Upper lobe of right lung (tissue), 1 donor: ENCODE measurements around the gene CGNL1. TPM values are rescaled to one million over a fixed set of nuclear protein-coding genes. Genes with fewer than 3 reads are reported as not detected.
A peak's percentile ranks its signal among the peaks of the same experiment; 100 is the strongest.

ENCODE experiments used
- ATAC-seq: fragments of 200-7000 bp; cut with Tn5 transposase; one replicate; pipeline ENCODE4 v1.9.1; 2020; ENCODE audit warnings: mild to moderate bottlenecking, moderate library complexity
- DNase-seq: peaks from one replicate; pipeline ENCODE4 v3.0.0-alpha.2; 2020
- H3K27ac ChIP-seq: fragments of 200-600 bp; one replicate; pipeline ENCODE4 v1.8.0; 2022
- H3K27me3 ChIP-seq: fragments of 200-600 bp; one replicate; pipeline ENCODE4 v1.8.0; 2022; ENCODE audit warnings: mild to moderate bottlenecking
- H3K36me3 ChIP-seq: fragments of 200-600 bp; one replicate; pipeline ENCODE4 v1.8.0; 2022
- H3K4me1 ChIP-seq: fragments of 200-600 bp; one replicate; pipeline ENCODE4 v1.8.0; 2022
- H3K4me3 ChIP-seq: fragments of 200-600 bp; one replicate; pipeline ENCODE4 v1.8.0; 2022; ENCODE audit warnings: mild to moderate bottlenecking
- H3K9me3 ChIP-seq: fragments of 200-600 bp; one replicate; pipeline ENCODE4 v1.8.0; 2022
- intact Hi-C: fragments of 100-400 bp; cut with DNase I; formaldehyde crosslinking; loops from one replicate; pipeline ENCODE4 v1.11.0; 2022
- total RNA-seq: library from RNA; stranded (reverse); fragmentation: NEBNext Ultra II Directional; extraction: Animal tissue kit (Norgen Biotek cat#: 25700); gene quantifications from one replicate; pipeline ENCODE4 v1.2.1, GENCODE V29; 2021
- TF ChIP-seq, protein P1 (sequence below): fragments of 200-600 bp; IDR thresholded peaks from one replicate; pipeline ENCODE4 v1.8.0; 2022; ENCODE audit warnings: antibody characterized with exemption
- donor health status: DM: no; HTN: yes; CAD: no; lungs with severe emphysema.

Gene CGNL1
- total RNA-seq, 1 donor from 2014 or later = 54.9 TPM

DNA sequence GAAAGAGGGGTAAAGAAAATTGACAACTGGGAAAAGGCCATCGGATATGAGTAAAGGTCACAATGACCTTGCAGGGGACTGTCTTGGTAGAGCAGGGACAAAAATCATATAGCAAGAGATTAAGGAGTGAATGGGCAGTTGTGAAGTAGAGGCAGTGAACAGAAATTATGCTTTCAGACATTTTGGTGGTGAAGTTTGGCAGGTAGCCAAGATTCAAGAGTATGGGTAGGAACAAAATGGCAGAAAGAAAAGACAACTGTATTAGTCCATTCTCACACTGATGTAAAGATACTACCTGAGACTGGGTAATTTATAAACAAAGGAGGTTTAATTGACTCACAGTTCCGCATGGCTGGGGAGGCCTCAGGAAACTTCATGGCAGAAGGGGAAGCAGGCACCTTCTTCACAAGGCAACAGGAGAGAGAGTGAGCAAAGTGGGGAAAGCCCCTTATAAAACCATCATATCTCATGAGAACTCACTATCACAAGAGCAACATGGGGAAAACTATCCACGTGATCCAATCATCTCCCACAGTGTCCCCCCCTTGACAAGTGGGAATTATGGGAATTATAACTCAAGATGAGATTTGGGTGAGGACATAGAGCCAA is 84.0 kb downstream of the CGNL1 start:
- intact Hi-C loops = no loop called here
- Histone ChIP-seq H3K27ac (no peak overlapping the region), H3K27me3 (no peaks in the 10 kb centered on the region), H3K4me1 (peaks cover 4% of the 10 kb centered on the region), H3K4me3 (no peak overlapping the region), H3K36me3 (no peaks in the 10 kb centered on the region), H3K9me3 (no peaks in the 10 kb centered on the region)
- TF ChIP-seq, protein P1, sequence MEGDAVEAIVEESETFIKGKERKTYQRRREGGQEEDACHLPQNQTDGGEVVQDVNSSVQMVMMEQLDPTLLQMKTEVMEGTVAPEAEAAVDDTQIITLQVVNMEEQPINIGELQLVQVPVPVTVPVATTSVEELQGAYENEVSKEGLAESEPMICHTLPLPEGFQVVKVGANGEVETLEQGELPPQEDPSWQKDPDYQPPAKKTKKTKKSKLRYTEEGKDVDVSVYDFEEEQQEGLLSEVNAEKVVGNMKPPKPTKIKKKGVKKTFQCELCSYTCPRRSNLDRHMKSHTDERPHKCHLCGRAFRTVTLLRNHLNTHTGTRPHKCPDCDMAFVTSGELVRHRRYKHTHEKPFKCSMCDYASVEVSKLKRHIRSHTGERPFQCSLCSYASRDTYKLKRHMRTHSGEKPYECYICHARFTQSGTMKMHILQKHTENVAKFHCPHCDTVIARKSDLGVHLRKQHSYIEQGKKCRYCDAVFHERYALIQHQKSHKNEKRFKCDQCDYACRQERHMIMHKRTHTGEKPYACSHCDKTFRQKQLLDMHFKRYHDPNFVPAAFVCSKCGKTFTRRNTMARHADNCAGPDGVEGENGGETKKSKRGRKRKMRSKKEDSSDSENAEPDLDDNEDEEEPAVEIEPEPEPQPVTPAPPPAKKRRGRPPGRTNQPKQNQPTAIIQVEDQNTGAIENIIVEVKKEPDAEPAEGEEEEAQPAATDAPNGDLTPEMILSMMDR = no peak
- no peak for ATAC-seq
- DNase-seq = no peak

DNA sequence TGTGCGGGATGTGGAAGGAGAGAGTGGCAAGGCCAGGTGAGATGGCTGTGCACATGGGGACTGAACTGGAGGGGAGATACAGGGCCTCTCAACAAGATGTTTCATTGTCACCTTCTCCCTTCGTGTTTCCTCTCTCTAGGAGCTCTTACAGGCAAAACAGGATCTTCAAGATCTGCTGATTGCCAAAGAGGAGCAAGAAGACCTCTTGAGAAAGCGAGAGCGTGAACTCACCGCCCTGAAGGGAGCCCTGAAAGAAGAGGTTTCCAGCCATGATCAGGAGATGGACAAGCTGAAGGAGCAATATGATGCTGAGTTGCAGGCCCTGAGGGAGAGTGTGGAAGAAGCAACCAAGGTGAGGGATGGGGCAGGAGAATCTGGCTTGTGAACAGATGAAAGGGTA is 85.2 kb downstream of the CGNL1 start:
- intact Hi-C loops = no loop called here
- no peak for ATAC-seq
- Histone ChIP-seq H3K27ac (no peak overlapping the region), H3K4me1 (peaks cover 4% of the 10 kb centered on the region), H3K4me3 (no peak overlapping the region), H3K27me3 (no peaks in the 10 kb centered on the region), H3K36me3 (no peaks in the 10 kb centered on the region), H3K9me3 (no peaks in the 10 kb centered on the region)
- TF ChIP-seq, protein P1 = no peak
- DNase-seq = no peak

DNA sequence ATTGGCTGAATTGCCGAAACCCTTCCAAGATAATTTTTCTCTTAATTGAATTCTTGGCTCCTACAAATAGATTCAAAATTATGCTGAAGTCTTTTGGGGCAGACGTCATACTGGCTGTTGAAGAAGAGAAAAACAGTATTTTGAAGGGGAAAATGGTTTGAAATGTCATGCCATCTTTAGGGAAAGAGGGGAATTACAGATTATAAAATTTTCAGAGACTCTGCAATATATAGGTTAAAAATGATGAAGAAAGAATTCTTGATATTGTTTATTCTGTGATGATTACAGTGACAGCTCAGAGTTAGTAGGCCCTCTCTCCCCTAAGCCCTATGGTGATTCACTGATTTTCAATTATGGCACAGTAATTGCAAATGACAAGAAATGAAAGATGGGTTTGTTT is 86.1 kb downstream of the CGNL1 start:
- DNase-seq = no peak
- no peaks in the 10 kb centered on the region for H3K9me3 ChIP-seq
- intact Hi-C loops = no loop called here
- H3K4me3 ChIP-seq = no peak overlapping the region
- TF ChIP-seq, protein P1 = peak; percentile 9
- peaks cover 4% of the 10 kb centered on the region for H3K4me1 ChIP-seq
- ATAC-seq = no peak
- no peaks in the 10 kb centered on the region for H3K36me3 ChIP-seq
- no peaks in the 10 kb centered on the region for H3K27me3 ChIP-seq
- H3K27ac ChIP-seq = no peak overlapping the region

DNA sequence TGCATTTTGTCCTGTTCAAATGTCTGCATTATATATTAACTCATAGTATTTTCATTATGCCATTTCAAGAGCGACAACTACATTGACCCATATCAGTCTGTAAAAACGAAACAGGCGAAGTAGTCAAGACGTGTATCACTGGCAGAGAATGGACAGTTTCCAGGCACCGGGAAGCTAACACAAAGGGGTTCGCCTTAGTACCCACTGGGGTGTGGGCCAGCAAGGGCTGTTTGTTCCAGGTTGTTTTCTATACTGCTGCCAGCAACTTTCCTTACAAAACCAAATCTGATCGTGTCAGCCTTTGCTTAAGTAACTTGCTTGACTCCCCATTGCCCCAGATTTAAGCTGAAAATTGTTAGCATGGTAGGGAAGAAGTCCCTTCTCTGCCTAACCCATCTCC is 87.1 kb downstream of the CGNL1 start:
- ATAC-seq (no peak), DNase-seq (no peak)
- intact Hi-C loops = no loop called here
- no peaks in the 10 kb centered on the region for H3K9me3 ChIP-seq
- H3K36me3 ChIP-seq = no peaks in the 10 kb centered on the region
- TF ChIP-seq, protein P1 = no peak
- H3K4me3 ChIP-seq = no peak overlapping the region
- no peaks in the 10 kb centered on the region for H3K27me3 ChIP-seq
- peaks cover 4% of the 10 kb centered on the region for H3K4me1 ChIP-seq
- H3K27ac ChIP-seq = no peak overlapping the region

DNA sequence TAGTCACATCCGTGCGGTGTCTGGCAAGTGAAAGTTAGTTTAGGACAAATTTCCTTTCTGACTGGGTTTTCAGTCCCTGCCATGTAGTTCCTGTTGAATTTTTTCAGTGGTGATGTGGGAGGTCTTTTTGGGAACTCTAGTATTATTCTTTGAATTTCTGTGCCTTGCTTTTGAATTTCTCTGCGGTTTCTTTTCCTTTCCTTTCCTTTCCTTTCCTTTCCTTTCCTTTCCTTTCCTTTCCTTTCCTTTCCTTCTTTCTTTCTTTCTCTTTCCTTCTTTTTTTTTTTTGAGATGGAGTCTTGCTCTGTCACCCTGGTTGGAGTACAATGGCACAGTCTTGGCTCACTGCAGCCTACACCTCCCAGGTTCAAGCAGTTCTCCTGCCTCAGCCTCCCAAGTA is 88.2 kb downstream of the CGNL1 start:
- Histone ChIP-seq H3K9me3 (no peaks in the 10 kb centered on the region), H3K4me1 (no peaks in the 10 kb centered on the region), H3K4me3 (no peak overlapping the region), H3K27me3 (no peaks in the 10 kb centered on the region), H3K36me3 (no peaks in the 10 kb centered on the region), H3K27ac (no peak overlapping the region)
- no peak for DNase-seq
- intact Hi-C loops = no loop called here
- ATAC-seq = no peak
- TF ChIP-seq, protein P1 = no peak

DNA sequence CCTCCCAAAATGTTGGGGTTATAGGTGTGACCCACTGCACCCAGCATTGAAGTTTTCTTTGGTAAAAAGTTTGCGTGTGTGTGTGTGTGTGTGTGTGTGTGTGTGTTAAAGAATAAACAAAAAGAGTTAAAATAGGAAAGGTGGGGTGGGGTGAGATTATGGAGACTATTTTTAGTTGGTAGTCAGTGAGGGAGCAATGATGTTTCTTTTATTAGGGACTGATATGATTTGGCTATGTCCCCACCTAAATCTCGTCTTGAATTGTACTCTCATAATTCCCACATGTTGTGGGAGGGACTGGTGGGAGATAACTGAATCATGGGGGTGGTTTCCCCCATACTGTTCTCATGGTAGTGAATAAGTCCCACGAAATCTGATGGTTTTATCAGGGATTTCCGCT is 92.2 kb downstream of the CGNL1 start:
- TF ChIP-seq, protein P1 = no peak
- intact Hi-C loops = no loop called here
- Histone ChIP-seq H3K27ac (no peak overlapping the region), H3K27me3 (no peaks in the 10 kb centered on the region), H3K4me3 (no peak overlapping the region), H3K9me3 (no peaks in the 10 kb centered on the region), H3K4me1 (no peaks in the 10 kb centered on the region), H3K36me3 (no peaks in the 10 kb centered on the region)
- DNase-seq (no peak), ATAC-seq (no peak)
